OCI-M2 (cell line): ENCODE results near the gene GSTM3.
A peak's percentile ranks its signal among the peaks of the same experiment; 100 is the strongest.

Source experiments
- DNase-seq: peaks from one replicate; lab custom pipeline; 2025; ENCODE audit not compliant: unreplicated experiment; lab: John Stamatoyannopoulos, UW

GSTM3 gene

DNA sequence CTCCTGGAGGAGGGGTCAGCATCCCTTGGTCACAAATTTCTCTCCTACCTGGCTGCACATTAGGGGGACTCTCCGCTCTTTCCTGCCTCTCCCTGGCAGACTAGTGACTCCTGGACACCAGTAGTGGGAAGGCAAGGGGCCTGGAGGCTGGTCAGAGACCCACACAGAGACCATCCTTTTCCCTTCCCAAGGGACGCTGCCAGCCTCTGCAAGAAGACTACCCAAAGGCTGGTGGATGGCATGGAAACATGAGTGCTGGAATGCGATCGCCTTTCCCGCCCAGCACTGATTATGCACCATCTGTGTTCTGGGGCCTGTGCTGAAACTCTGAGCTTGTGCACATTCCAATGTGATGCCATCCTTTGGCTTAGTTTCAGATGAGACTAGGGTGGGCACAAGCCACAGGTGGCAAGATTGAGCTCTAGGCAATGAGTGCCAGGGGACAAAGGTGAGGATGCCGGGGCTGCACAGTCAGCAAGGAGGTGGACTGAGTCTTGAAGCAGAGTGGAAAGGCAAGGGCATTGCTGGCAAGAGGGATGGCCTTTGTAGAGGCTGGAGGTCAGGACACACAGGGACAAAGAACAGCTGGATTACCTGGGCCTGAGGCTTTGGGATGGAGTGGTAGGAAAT is 35.5 kb upstream of the GSTM3 start:
- DNase-seq: no peak

DNA sequence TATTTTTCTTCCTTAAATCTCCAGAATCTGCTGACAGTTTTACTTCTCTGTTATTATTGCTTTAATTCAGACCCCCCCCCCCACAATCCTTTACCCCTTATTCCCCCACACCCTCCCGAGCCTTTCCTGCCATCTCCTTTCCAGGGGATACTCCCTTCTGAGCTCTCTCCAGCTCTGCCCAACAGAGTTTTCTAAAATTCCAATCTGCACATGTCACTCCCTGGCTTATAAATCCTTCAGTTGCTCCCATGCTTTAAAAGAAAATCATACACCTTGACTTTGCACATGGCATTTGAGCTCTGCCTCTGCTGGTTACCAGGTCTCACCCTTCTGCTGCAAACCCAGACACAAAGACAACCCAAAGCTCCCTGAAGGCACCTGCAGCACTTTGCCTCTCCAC is 34.6 kb upstream of the GSTM3 start:
- no peak for DNase-seq

DNA sequence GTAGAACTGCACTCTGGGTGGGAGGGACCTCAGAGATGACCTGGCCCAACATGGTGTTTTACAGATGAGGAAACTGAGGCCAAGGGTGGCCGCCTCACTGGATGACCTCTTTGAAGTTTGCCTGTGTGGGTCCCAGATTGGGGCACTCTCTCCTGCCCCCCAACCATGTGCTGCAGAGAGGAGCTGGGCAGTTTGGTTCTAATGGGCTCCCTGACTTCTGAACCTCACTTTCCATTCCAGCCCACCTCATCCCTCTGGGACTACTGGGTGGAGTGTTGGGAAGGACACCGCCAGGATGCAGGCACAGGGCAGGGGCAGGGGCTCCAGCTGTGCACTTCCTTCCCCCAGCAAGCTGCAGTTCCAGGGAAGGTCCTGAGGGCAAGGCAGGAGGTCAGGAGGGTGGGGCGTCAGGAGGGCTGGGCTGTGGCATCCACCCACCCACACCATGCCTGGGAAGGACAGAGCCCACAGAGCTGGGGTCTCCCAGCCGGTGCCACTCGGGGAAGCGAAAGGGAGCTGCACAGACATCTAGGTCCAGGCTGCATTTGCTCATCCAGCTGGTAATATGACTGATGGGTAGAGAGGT is 33.2 kb upstream of the GSTM3 start:
- no peak for DNase-seq

DNA sequence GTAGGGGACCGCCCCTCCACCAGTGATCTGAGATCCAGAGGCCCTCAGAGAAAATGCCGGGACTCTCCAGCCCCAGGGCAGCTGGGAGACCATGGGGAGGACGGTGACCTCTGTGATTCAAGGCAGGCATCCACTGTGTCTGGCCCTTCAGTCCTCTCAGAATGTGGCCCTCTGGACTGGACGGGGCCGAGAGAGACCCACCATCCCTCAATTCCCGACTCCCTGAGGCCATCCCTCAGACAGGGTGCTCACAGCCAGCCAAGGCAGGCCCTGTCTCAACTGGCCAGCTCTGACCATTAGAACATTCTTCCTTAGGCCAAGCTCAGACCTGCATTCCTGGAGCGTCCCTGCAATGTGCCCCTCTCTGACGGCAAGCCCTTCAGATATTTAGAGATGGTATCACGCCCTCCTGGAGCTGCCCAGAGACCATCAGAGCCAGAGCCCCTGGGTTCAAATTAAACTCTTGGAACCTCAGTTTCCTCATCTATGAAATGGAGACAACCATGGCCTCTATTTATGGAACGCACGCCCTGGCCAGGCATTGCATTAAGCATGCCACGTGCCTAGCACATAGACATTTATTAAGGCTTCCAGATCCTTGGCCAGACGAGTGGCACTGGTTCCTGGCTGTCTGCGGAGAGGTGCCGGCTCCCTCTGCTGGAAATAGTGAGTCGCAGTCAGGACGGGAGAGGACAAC is 32.5 kb upstream of the GSTM3 start:
- peak; percentile 15 for DNase-seq

DNA sequence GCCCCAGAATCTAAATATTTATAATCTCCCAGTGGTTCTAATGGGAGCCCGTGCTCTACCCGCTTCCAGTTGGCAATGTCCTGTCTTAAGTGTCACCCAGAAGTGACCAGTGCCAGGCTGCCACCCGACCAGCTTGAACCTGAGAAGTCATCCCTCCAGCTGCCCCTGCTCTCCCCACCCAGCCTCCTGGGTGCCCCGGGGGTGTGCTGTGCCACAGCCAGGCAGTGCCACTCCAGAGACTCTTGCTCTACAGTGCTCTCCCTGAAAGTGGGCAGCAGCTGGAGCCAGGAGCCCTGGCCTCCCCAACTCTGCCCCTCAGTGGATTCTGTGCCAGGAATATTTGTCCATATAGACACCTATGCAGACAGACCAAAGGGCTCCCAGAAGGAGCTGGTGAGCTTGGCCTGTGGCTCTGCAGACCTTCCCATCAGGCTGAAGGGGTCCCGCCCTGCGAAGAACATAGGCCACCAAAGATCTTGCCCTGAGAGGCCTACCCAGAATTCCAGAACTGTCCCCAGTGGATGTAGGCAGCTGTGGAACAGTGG is 31.9 kb upstream of the GSTM3 start:
- no peak for DNase-seq

DNA sequence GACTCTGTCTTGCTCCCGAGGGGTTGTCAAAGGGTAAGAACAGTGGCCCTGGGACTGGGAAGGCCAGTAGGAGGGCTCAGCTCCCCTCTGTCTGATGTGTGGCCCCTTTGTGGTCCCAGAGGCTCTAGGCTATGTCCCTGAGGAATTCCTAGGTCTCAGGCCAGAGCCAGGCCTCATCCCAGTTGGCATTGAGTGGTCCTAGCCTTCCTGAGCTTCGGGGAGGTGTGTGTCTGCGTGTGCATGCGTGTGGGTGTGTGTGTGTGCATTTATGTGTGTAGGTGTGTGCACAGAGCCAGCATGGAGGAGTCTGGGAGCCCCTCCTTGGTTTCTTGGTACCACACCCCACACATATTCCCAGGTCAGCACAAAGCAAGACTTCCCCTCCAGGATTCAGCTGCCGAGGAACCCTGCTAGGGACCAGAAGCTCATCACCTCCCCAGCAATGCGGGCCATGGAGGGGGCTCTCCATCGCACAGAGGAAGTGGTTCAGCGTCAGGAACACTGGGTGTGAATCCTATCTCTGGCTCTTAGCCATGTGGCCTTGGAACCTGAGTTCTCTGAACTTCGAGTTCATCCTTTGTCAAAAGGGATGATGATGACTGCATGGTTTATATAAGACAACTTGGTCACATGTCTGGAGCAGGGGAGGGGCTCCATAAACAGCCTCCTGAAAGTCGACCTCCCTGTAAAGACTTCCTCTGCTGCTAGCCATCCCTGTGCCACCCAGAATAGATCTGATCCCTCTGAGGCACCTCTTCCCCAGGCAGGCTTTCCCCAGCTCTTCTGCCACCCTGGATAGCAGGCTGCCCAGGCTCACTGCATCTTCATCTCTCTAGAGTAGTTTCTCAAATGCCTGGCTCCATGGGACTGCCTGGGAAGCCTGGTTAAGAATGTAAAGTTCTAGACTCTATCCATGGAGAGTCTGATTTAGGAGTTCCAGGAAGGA is 31.1 kb upstream of the GSTM3 start:
- DNase-seq: no peak

DNA sequence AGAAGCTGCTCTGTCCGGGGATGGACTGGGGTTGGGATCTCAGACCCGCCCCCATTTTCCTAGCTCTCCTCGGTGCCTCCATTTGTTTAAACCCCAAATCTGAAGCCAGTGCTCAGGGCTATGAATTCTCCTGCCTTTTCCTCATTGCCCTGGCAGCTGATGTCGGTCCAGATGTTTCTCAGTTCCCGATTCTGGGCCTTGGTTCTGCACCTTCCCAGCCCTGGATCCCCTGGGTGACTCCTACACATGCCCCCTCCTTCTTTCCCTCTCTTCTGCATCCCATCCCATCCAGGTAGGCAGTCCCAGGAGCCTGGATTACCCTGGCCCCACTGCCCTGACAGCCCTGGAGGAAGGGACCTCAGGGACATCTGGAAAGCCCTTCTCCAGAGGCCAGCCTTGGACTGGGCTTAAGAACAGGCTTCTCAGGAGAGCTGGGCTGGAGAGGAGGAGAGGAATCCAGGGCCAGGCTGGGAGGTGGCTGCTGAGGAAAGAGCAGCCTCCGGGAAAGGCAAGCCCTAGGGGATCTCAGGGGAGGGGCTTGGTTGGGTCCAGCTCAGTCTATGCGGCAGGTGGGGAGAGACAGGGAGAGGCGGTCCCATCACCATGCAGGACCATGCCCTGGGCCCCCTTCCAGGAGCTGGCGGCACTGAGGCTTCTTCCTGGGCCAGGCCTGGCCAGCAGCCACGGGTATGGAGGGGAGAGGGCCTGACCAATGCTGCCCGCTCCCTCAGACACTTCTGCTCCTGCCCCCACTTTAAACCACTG is 29.7 kb upstream of the GSTM3 start:
- DNase-seq: no peak

DNA sequence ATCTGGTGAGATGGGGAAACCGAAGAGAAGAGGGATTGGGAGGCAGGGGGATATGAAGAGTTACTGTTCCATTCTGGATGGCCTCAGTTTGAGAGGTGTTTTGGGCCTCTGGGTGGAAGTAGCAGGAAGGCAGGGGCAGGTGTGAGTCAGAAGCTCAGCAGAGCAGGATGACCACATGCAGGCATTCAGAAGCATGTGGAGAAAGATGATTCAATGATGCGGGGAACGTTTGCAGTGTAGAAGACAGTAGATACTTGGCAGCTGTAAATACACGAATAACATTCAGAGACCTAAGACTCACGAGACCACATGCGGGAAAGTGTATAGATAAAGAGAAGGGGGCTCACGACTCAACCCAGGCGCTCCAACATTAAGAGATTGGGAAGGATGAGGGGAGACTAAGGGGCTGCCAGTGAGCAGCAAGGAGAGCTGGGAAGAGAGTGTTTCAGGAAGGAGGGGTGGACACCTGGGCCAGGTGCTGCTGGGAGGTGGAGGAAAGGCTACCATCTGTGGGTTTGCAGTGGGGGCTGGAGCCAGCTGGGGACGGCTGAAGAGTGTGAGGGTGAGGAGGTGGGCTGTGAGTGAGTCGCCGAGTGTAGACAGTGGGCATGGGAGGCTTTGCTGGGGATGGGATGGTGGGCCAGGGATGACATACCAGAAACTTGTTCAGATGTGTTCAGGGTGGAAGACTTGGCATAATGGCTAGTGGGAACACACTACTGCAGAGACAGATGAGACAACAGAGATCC is 28.7 kb upstream of the GSTM3 start:
- DNase-seq: no peak

DNA sequence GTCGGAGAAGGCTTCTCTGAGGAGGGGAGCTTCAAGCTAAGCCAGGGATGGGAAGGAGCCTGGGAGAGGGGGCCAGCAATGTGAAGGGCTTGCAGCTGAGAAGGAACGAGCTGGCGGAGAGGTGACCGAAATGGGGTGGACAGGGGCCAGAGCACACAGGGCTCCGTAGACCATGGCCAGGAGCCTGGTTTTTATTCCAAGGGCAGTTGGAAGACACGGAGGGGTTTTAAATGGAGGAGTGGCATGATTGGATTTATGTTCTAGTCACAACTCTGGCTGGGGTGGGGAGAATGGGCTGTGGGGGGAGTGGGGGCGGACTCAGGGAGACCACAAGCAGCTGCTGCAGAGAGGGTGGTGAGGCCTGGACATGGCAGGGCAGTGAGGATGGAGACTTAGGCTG is 28.0 kb upstream of the GSTM3 start:
- no peak for DNase-seq

DNA sequence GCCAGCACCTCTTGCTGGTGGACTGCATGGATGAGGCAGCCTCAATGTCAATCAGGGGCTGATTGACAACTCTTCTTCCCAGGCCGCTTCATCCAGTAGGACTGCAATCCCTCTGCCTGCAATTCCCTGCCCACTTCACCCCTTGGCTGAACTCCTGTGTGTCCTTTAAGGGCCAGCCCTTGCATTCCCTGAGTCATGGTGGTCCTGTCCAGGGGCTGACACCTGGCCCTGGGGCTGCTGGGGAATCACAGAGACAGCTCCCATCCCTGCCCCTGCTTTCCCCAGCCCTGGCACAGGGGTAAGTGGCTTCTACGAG is 27.5 kb upstream of the GSTM3 start:
- no peak for DNase-seq

DNA sequence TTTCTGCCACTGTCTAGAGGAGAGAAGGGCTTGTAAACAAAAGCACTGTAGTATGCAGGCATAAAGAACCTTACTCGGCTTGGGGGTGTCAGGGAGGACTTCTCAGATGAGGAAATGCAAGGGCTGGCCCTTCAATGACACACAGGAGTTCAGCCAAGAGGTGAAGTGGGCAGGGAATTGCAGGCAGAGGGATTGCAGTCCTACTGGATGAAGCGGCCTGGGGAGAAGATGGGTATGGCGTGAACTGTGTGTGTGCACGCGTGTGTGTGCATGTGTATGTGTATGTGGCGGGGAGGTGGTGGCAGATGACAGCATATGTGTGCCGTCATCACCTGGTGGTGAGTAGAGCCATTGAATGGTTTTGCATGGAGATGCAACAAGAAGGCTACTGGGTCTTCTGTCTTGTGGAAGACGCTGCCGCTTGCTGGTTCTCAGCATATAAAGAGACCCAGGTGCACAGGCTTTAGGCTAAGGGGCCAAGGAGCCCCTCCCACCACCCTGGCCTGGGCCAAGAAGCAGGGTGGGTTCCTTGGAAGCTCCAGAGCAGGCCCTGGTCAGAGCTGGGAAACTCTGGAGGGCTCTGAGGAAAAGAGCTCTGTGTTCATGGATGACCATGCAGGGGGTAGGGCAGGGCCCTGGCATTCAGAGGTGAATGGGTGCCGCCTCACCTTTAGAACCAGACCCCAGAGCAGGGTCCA is 26.9 kb upstream of the GSTM3 start:
- DNase-seq: no peak

DNA sequence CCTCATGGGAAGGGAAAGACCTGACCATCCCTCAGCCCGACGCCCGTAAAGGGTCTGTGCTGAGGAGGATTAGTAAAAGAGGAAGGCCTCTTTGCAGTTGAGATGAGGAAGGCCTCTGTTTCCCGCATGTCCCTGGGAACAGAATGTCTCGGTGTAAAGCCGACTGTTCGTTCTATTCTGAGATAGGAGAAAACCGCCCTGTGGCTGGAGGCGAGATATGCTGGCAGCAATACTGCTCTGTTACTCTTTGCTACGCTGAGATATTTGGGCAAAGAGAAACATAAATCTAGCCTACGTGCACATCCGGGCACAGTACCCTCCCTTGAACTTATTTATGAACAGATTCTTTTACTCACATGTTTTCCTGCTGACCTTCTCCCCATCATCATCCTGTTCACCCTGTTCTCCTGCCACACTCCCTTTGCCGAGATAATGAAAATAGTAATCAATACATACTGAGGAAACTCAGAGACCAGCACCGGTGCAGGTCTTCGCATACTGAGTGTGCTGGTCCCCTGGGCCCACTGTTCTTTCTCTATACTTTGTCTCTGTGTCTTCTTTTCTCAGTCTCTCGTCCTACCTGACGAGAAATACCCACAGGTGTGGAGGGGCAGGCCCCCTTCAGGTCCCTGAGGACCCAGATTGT is 26.3 kb upstream of the GSTM3 start:
- peak; percentile 43 for DNase-seq

DNA sequence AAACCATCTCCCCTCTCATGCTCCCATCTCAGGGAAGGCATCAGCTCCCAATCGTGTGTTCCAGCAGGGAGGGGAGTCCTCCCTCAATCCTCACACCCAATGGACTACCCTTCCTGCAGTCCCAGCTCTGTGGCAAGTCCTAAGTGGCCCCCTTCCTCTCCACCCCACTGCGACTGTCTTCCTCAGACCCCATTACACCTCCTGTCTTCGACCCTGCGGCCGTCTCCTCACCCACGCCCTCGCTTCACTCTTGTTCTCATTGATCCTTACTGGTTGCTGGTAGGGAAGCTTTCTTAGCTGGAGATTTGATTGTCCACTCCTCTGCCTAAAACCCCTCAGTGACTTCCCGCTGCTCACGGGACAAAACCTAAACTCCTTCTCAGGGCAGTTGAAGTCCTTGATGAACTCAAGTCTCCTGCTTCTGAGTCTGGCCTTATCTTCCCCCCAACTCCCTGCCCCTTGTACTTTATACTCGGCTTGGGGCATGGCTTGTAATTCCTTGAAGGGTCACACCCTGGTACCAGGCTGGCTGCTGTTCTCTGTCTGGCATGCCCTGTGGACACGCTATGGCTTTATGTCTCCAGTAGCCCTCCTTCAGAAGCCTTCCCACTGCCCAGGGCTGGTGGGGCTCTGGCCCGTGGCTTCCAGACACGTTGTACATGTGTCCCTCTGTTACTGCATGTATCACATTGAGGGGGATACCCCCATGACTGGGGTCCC is 25.2 kb upstream of the GSTM3 start:
- DNase-seq: no peak

DNA sequence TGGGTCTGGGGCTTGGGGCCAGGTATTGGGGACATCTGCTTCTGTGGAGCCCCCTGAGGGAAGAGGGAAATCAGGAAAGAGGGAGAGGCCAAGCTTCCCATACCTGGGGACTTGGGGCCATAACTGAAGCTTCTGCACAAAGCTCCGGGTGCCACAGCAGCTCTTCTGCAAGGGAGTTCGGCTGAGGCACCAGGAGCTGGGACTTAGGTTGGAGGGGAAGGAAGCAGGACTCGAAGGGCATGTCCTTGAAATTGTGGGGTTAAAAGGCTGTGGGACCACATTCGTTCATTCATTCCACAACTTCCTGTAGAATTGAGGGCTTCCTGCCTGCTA is 24.6 kb upstream of the GSTM3 start:
- no peak for DNase-seq

DNA sequence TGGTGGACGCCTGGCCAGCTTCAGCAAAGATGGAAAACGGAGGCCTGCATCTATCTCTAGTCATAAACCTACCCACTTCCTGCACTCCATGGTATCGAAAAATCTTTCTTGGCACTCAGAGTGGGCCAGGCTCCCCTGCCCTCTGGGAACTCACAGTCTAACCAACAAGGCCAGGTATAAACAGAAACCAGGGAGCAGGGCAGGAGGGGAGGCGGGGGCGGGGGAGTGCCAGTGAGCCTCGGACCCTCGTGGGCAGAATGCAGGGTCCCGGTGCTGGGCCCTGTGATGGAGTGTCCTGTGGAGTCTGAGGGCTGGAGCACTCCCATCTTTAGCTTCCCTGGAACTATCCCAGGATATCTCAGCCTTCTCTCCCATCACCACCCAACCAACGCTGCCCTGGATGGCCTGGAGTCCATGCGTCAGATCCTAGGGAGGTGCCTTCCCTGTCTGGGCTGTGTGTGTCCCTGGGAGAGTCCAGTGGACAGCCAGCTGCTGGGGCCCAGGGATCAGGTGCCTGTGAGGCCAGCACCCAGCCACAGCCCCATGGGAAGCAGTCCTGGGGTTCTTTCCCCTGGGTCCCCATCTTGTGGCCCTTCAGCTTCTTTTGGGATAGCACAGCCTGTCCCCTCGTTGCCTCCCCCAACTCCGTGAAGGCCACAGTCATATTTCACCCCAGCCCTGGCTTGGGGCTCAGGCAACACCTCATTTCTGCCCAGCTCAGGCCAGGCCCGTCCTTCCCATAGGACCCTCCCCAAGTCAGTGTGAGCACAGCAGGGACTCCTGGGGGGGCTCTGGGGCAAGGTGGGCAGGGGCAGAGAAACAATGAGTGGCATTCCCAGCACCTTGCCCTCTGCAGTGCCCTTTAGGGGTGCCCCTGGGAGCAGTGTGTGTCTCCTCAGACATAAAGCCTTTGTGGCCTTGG is 24.0 kb upstream of the GSTM3 start:
- DNase-seq: no peak

DNA sequence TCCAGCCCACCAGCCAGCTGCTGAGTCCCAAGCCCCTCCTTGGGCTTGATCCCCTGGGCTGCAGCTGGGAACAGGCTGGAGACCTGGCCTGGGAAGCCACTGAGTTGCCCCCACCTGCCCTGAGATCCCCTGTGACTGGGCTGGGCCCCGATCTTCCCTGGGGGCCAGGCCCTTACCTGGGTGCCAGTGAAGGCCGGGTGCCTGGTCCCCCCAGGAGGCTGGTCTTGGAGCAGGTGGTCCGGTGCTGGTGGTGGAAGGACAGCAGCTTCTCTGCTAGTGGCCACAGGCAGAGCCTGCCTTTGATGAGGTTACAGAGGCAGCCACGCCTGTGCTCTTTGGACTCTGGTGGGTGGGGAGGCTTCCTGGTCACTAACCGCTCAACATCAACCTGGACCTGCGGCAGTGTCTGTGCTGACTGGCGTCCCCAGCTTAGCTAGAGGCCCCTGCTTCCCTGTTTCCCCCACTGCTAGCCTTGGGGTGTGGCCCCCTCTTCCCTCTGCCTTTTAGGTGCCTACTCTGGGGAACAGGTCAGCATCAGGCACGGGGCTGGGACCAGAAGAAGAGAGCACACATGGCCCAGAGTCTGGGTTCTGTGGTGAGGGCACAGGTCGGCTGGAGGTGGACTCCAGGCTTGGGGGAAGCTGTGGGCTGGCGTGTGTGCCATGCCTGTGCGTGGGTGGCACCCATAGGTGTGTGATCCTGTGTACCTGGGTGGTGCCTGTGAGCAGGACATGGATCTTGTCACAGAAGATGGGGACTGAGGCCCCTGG is 23.0 kb upstream of the GSTM3 start, which contains the start of gene EPS8L3:
Gene EPS8L3, minus strand, starts transcription at position 278 of the 770 bp plus-strand sequence. CDS start 2,174 bp downstream, outside the sequence.
- no peak for DNase-seq
